CD4-positive, alpha-beta T cell treated with Interferon alpha-2 for 1 hour (primary cell): ENCODE data around the gene AKAP13.
"Not testable (repeated sequence)": the region's sequence is repeated elsewhere in the genome, so short reads cannot be mapped to it uniquely, and the experiment has no call there.

Experiments
- DNase-seq, 2 donors: peaks; one replicate each; pipeline ENCODE4 v3.0.0-alpha.2; 2020 to 2022

Gene AKAP13

GRCh38 chr15:85484923-85485322 lies 104.5 kb downstream of the AKAP13 start:
- DNase-seq, result not testable (repeated sequence)

DNA sequence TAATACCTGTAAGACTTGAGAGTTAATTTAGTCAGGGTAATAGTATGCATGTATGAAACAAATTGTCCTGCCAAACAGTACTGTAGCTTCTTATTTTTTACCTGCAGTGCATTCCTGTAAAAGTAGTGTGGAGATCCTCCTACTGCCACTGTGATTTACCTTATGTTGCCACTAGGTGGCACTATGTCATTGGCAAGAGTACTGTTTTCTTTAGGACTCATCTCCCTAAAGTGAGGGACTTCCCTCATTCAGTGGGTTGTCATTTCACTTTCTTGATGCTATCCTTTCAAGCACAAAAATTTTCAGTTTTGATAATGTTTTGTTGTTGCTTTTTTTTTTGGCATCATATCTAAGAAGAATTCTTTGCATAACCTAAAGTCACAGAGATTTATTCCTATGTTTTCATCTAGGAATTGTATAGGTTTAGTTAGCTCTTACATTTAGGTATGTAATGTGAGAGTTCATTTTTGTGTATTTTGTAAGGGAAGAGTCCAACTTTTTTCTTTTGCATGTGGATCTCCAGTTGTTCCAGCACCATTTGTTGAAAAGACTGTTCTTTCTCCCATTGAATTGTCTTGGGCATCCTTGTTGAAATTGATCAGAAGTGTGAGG lies 105.7 kb downstream of the AKAP13 start:
- DNase-seq, result peak; percentile 73 to 85

DNA sequence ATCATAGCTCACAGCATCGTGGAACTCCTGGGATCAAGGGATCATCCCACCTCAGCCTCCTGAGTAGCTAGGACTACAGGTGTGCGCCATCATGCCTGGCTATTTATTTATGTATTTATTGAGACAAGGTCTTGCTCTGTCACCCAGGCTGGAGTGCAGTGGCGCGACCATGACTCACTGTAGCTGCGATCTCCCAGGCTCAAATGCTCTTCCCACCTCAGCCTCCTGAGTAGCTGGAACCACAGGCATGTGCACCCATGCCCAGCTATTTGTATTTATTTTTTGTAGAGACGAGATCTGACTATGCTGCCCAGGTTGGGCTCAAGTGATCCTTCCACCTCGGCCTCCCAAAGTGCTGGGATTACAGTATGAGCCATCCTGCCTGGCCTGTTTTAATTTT lies 107.4 kb downstream of the AKAP13 start:
- DNase-seq, result not testable (repeated sequence)

DNA sequence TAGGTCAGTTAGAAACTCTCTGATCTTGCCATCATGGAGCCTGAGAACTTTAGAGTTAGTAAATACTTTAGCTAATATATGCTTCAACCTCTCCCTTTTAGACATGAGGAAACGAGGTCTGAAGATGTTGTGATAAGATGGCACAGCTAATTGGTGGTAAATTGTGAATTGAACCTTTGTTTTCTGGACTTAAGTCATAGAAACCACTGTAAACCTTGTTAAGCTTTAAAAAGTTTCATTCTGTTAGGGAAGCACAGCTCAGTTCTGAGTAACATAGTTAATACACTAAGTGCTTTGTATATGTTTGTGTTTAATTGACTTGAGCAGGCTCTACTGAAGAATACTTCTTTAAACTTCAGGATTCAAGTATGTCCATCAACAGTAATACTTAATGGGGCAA lies 108.6 kb downstream of the AKAP13 start:
- no peak for DNase-seq

- DNase-seq, result no peak
Measured at GRCh38 chr15:85489773-85490493, 109.5 kb downstream of the AKAP13 start.

DNA sequence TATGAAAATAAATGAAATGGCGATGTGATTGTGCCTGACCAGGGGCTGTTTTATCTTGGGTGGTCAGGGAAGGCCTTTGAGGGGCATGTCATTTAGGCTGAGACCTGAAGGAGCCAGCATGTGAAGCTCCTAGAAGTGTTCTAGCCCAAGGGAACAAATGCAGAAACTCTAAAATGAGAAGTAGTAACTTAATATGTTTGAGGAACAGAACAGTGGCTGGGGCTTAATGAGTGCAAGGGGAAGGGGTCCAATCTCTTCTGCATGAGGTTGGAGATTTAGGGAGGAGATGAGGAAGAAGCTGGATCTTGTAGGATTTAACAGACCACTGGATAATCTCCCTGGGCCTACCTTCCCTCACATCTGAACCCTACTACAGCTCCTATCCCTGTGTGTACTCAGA lies 110.5 kb downstream of the AKAP13 start:
- DNase-seq, result no peak

DNA sequence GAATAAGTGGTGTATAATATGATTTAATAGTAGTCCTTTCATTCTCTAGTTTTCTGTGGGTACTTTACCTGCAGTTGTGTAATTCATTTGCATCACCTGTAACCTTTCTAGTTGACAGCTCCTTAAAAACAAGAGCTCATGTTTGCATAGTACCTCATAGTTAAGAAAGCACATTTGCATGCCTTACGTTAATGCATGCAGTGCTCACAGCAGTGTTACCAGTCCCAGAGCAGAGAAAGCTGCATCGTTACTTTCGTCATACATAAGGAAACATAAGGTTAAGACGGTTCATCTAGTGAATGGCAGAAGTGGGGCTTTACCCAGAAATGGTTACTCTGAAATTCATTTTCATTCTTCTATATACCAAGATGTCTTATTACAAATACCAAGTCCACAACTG lies 111.3 kb downstream of the AKAP13 start:
- DNase-seq, result no peak

GRCh38 chr15:85492406-85492805 lies 112.0 kb downstream of the AKAP13 start:
- DNase-seq, result no peak

DNA sequence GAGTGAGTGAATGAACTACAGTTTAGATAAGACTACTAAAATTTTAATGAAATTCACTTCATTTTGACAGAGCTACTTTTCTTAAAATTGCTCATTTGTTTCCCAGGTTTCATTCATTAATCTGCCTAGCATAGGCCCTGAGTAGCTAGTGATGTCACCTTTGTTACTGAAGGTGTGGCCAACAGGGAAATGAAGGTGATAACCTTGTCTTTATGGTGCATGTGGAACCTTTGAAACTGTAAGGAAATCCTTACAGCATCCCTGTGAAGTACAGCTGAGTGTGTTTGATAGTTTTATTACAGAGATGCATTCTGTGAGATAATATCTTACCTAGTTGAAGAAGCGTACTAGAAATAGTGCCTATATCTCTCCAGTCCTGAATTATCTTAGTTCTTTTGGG lies 112.9 kb downstream of the AKAP13 start:
- no peak for DNase-seq

DNA sequence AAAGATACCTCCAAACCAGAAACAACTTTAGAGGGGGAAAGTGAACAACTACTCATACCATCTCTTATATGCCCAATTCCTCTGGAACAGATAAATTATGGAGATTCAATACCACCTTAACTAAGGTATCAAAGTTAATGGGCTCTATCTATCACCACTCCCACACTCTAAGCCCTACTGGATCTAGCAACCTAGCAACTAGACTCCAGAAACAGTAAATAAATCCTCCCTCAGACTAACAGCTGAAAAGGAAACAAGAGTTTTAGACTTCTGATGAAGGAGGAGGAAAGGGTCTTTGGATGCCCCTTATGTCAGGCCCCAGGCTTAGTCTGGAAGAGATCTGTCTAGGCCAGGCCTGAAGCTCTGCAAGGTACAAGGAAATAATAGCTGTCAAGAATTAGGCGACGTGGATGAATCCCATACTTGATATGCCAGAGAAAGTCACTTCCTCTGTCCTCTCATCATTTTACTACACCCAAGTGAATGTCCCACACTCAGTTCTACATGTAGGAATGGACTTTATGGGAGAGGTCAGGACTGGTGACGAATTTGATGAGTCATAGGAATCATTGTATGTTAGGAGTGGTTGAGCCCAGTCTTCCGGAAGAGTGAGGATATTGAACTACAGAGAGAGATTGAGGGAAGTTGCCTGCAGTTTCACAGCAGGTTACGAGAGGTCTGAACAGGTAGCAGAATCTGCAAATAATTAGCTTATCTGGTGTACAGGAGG lies 113.8 kb downstream of the AKAP13 start:
- peak in 1 of 2 donors; percentile 10 for DNase-seq

DNA sequence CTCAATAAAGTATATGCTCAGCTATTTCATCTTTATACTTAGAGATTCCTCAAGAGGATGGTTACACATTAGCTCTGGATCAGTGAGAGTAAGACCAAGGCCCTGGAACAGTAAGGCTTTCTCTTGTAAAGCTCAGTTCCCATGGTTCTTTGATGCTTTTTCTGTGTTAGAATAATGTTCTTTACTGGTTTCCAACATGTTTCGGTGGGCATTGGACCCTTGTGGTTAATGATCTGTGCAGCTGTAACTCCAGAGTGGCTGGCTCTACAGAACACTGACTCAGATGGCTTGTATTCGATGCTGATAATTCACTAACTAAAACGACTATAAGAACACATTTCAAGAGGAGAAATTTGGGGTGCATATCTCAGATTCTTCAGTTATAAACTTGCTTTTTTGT lies 114.7 kb downstream of the AKAP13 start:
- no peak for DNase-seq

- no peak for DNase-seq
Measured at GRCh38 chr15:85495544-85495943, 115.1 kb downstream of the AKAP13 start.

DNA sequence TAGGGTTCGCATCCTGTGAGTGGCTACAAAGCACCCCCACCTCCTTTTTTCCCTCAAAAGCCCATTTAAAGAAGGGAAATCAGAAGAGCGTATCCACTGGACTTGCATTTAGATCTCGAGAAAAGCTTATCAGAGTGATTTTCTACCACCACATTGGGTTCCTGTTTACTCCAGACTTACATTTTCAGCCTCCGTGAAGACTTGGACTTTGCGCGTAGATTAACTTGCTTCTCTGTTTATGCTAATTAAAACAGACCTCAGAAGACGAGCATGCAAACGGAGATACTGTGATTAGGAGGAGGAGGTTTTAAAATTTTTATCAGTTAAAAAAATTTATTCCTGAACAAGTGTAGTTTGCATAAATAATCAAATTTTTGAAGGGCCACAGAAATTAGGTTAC lies 115.7 kb downstream of the AKAP13 start:
- DNase-seq, result no peak

DNA sequence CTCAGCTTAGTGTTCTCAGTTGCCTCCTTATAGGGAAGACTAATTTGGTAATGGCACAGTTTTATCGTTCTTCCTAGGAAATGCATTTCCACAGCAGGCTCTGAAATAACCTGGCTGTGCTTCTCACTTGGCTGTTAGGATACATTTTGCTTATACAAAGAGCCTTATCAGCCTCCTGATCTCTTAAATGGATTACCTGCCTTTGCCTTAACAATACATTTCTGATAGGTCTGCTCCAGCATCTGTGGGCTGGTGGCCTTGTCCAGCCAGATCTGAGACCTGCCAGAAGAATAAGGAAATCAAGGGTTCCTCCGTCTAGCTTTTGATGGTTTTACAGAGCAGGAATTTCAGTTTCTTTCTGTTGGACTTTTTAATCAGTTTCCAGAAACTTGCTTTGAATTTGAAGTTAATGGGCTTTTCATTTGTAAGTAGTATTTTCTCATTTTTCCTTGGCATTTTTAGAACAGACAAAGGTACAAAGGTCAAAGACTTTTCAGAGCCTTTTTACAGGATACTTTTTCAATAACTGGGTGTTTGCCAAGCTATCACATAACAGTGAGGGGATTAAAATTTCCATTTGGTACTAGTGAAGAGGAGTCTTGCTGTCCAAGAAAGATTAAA lies 116.3 kb downstream of the AKAP13 start:
- DNase-seq, result no peak

- no peak for DNase-seq
Measured at GRCh38 chr15:85497172-85497569, 116.8 kb downstream of the AKAP13 start.

DNA sequence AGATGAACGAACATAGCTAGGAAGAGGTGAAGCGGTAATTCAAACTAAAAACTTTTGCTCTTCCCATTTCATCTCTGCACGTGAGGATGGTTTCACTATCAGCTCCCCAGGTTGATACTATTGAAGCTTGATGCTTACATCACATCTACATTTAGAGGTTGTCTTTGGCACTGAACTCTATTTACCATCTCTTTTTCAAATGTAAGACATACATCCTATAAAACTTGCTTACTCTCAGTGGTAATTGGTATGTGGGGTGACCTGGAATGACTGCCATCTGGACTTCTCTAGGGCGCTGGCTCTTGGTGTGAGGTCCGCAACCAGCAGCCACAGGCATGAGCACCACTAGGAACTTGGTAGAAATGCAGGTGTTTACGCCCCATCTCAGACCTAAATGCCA lies 118.1 kb downstream of the AKAP13 start:
- DNase-seq, result no peak

GRCh38 chr15:85499371-85499887 lies 119.0 kb downstream of the AKAP13 start:
- no peak for DNase-seq

DNA sequence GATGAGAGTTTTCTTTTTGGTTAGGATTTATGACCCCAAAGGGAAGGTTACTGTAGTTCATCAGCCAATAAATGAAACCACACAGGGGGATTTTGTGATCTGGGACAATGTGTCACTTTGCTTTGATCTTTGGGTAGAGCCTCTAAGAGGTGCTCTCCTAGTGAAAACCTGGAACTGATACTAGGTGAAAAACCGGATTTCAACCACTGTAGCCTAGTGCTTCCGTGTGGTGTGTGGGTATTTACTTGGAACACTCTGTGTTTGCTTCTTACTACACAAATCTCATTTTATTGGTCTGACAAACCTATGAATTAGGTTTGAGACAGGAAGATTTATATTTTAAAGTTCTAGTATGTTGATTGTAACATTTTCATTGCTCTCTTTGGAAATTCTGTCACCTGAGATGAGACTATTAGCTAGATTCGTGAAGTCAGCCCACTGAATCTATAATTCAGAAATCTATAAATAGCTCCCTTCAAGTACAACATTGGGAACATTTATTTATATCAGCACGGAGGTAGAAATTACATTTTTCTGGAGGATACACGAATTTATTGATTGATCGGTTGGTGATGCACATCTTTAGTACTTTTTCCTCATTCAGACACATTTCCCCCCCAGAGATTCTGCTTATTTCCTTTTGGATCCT lies 119.8 kb downstream of the AKAP13 start:
- DNase-seq, result no peak

DNA sequence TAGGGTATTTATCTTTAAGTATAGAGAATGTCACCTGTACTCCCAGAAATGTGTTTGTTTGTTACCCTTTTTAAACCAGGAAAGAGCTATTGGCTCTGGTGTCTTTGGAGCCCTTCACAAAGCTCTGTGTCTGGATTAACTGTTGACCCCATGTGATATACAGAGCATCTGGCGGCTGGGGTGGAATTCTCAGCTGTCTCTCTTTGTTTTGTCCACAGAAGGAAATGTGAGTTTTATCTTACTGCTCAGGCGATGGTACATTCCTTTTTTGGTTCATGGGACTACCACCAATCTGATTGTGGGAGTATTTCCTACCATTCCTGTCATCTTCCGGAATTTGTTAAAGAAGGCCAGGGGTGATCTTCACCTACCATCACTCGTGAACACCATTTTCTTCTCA lies 120.3 kb downstream of the AKAP13 start:
- no peak for DNase-seq

DNA sequence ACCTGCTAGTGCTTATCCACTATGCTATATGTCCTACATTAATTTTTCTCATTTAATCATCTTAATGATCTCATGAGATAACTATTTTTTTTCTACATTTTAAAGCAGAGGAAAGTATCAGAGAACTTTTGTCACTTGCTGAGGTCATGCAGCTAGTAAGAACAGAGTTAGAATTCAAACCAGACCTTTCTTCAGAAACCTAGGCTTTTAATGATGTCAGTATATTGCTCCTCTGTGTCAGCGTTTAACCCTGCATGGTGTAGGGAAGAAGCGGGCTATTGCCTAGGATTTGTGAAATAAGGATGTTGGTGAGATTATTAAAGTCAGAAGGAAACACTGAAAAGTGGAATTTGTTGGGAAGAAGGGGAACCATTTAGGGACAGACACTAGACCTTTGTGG lies 121.2 kb downstream of the AKAP13 start:
- no peak for DNase-seq

- no peak for DNase-seq
Measured at GRCh38 chr15:85503151-85503799, 122.9 kb downstream of the AKAP13 start.
